ENCODE measurements around the gene RGPD3.
"Not testable (repeated sequence)": the region's sequence is repeated elsewhere in the genome, so short reads cannot be mapped to it uniquely, and the experiment has no call there.

Gene RGPD3

DNA sequence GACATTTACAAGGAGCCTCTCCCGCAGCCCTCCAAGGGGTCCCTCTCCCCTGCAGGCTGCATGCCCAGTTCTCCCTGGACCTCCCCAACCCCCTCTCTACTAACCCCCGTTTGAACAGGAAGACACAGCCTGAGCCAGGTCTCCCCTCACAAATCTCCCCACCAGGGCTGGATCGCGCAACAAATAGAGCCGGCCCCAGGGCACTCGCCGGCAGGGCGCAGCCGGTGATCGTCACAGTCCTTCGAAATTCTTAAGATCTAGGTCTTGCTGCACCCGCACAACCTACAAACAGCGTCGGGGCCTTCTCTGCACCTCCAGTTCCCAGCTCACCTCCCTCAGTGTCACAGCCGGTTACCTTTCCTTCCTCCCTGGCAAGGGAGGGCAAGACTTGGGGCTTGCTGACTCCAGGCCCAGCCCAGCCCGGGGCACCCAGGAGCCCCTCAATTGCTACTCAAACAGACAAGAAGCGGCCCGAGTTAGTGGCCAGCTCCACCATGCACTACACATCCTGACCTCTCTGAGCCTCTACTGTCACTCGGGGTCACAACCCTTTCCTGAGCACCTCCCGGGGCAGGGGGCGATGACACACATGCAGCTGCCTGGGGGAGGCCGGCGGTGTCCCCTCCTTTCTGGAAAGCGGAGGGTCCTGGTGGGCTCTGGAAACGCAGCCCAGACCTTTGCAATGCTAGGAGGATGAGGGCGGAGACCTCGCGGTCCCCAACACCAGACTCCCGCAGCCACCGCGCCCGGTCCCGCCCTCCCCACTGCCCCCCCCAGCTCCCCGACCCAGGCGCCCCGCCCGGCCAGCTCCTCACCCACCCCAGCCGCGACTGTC is 18.6 kb upstream of the RGPD3 start, which contains the start of gene CD8B2:
TSS of gene CD8B2 (plus strand) at position 814 of the 835 bp plus-strand sequence. CDS start 63 bp downstream, outside the sequence.
- not testable (repeated sequence) for DNase-seq

DNA sequence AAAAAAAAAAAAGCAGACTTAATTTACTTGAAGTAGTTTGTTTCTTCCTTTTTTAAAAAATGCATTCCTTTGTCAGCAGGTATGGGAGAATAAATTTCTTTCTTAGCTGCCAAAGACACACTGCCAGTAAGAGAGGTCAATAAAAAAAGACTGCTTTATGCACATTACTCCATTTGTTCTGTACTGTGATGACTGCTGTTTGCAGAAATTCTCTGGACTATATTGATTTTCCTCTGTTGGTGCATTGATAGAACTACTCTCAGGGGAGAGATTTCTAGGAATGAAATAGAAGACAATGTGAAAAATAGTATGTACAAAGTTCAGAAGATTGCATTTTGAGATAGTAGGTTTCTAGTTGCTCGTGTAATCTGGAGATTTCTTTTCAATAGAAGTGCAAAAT is 11.3 kb upstream of the RGPD3 start:
- DNase-seq = not testable (repeated sequence)

DNA sequence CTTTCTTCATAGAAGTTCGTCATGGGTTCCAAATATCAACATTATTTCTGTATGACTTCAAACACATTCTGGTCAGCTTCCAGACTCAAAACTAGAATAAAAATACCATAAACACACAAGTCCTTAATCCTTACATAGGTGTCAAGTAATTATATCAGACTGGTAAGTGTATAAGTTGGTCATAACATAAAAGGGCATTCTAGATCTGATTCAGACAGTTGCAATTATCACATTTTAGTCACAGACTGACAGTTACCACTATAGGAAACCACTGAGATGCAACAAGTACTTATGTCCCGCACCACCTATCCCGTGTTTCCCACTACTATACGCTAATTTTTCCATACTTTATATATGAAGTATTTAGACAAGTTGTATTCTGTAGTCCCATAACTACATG is 9.4 kb upstream of the RGPD3 start:
- DNase-seq = not testable (repeated sequence)

DNA sequence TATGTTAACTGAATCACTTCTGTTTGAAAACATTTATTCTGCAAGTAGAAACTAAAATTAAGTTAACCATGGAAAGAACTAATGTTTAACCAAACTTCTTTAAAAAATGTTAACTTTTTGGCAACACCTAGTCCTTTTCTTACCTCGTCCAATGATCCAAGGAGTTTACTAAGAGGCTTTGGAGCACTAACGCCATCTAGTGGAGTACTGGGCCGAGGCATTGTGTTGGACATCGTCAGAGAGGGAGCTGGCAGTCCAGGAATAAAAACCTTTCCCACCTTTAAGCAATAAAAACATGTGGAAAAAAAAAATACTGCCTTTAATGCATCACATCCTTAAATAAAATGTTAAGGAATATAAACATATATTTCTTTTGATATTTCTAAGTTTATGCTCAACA is 2.4 kb upstream of the RGPD3 start:
- DNase-seq = not testable (repeated sequence)

DNA sequence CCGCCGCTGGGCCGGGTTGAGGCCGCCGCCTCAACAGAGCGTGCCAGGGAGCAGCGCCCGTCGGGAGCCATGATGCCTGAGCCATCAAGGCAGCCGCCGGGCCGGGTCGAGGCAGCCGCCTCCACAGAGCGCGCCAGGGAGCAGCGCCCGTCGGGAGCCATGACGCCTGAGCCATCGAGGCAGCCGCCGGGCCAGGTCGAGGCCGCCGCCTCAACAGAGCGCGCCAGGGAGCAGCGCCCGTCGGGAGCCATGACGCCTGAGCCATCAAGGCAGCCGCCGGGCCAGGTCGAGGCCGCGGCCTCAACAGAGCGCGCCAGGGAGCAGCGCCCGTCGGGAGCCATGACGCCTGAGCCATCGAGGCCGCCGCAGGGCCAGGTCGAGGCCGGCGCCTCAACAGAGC is 697 bp downstream of the RGPD3 start:
- DNase-seq = not testable (repeated sequence)

DNA sequence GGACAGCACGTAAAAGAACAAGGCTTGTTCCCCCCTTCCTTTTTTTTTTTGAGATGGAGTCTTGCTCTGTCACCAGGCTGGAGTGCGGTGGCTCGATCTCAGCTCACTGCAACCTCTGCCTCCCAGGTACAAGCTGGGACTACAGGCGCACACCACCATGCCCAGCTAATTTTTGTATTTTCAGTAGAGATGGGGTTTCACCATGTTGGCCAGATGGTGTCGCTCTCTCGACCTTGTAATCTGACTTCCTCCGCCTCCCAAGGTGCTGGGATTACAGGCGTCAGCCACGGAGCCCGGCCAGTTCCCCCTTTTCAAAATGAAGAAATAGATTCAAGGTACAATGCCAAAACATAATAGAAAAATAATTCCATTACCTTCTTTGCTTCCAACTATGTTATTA is 6.3 kb downstream of the RGPD3 start:
- DNase-seq = not testable (repeated sequence)

DNA sequence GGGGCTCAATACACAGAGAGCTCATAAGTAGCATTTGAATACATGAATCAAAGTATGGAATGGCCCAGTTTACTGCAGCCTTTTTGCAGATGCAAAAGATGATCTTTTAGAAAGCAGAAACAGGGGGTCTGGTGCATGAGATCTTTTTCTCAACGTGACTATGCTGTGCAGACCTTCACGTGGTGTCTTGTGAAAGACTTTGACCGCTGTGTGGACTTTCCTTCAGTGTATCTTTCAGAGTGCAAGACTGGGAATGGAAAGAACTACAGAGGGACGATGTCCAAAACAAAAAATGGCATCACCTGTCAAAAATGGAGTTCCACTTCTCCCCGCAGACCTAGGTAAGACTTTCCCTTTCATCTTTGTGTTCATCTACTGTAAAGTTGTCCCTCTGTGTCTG is 77.5 kb downstream of the RGPD3 start:
- DNase-seq = not testable (repeated sequence)

DNA sequence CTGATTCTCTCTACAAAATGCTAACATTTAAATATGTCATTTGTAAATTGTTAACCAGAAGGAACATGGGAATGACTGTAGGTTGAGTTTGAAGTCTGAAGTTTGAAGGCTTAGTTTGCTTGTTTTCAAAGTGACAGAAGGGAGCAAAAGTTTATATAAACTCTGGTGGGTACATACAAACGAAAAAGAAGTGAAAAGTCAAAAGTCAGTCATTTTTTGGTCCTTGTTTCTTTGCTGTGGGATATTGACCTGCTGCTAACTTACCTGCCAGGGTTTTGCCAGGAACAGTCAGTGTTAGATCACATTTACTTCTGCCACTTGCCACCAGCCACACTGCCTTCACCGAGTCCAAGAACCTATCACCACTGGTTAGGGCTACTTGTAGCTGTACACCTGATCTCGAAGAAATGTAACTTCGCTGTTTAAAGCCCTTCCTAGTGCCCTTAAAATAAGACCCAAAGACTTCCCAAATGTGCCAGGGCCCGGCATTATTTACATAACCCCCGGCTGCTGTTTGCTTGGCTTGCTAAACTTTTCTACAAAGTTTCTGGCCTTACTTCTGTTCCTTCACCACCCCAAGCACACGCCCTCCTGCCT is 79.3 kb downstream of the RGPD3 start:
- DNase-seq = not testable (repeated sequence)

DNA sequence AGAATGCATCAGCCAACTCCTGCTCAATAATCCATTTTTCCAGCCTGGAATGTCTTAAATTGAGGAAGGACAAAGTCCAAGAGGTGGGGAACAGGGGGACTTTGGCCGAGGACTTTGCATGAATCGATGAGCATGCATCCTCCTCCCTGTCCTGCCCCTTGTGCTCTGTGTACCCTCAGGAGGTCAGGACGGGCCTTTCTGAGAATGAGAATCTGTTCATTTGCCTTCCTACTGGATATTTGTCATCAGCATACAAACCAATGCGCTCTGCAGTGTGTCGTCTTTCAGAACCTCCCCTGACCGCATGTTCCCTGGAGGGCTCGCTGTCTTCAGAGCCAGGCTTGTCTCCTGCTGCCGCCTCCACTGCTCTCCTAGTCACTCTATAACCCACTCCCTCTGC is 83.7 kb downstream of the RGPD3 start:
- not testable (repeated sequence) for DNase-seq

DNA sequence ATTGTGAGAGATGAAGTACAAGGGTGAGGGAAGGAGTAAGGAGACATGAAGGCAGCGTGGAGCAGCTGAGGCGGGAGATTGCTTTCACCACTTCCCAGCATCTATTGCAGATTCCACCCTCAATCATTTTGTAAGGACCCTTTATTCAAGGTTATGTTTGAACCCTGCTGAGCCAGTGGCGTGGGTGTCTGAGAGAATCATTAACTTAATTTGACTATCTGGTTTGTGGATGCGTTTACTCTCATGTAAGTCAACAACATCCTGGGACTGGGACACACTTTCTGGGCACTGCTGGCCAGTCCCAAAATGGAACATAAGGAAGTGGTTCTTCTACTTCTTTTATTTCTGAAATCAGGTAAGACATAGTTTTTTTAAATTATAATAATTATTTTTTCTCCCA is 86.3 kb downstream of the RGPD3 start:
- DNase-seq = not testable (repeated sequence)

DNA sequence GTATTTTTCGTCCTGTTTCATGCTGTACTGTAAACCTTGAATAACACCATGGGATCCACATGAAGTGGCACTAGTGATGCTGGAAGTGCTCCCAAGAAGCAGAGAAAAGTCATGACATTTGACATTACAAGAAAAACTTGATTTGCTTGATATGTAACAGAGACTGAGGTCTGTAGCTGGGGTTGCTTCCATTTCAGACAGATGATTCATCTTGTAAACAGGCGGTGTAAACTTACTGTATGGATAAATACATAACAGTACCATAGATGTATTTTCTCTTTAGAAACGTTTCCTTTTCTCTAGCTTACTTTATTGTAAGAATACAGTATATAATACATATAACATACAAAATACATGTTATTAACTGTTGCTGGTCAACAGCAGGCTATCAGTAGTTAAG is 88.6 kb downstream of the RGPD3 start:
- DNase-seq = not testable (repeated sequence)

DNA sequence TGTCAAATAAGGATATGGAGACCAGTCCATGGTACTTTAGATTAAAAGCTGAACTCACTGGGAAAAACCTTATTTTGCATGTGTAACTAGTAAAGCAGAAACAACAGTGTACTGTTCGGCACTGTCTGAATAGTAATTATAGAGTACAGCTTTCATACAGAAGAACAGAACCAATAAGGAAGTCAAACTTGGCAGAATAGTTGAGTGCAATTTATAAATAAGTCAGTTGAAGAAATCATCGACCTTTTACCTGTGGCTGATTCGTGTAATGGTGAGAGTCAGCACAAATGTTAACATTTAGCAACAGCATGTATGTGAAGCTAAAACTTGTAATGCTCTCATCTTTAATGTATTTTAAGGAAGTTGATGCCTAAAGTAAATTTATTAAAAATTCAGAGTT is 99.0 kb downstream of the RGPD3 start:
- not testable (repeated sequence) for DNase-seq

DNA sequence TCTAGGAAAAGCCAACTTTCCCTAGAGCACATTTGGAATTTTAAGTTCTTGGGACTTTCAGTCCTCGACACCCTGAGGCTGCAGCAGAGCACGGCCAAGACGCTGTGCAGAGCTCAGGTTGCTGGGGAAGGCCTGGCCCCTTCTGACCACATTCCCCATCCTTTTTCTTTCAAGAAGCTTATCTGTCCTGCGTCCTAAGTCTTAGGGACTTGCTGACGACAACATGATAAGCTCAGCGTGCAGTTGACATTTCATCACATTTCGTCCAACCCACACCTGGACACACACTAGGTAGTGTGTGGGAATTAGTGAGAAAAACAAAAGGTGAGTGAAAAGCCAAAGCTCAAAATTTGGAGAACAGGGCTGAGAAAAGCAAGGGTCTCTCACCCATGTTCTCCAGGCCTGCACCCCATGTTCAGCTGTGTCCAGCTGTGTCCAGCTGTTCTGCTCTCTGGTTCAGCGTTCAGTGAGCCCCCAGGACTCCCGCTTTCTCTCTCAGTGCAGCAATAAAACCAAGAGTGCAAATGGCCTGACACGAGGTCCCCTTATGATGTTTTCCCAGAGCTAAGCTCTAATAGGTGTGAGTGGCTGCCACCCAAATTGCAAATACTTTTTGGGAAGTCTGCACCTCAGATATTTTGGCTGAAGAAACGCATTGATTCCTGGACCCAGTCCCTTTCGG is 101.9 kb downstream of the RGPD3 start:
- no peak for TF ChIP-seq POLR2A (IDR thresholded peaks at IDR 0.05; ENCODE audit: low read length)
- TF ChIP-seq GATA1 (IDR thresholded peaks at IDR 0.05; ENCODE audit: low read depth, low read length) = no peak
- no peak for DNase-seq

DNA sequence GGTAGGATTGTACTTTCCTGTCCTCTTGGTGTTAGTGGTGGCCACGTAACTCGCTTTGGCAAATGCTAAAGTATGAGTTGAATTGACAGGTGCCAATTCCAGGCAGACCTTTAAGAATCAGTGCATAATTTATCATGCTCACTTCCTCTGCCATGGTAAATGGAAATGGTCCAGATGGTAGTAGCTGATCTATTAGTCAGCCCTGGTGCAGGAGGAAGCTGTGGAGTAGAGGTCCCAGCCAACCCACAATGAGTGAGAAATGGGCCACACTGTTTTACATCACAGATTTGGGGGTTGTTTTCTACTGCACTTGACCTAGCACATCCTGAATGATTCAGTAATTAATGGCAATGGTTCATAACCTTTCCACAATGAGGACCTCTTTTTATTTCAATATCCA is 104.4 kb downstream of the RGPD3 start:
- TF ChIP-seq POLR2A (IDR thresholded peaks at IDR 0.05; ENCODE audit: low read length) (no peak), GATA1 (IDR thresholded peaks at IDR 0.05; ENCODE audit: low read depth, low read length) (no peak)
- no peak for DNase-seq

DNA sequence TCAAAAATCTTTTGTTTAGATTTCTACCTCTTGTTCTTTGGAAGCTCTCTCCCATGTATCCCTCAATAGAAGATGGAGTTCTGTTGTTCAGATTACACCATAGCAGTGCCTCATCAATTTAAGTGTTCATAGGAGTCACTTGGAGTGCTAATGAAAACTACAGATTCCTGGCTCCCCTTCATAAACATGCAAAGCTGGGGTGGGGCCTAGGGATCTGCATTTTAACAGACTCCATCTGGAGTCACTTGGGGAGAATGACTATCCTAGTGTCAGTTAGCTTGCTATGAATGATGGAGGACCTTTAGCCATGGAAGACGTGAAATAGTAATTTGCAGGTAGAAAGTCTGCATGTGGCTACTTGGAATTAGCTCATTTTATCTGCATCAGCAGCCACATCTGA is 105.4 kb downstream of the RGPD3 start:
- DNase-seq = no peak
- no peak for TF ChIP-seq GATA1 (IDR thresholded peaks at IDR 0.05; ENCODE audit: low read depth, low read length)
- no peak for TF ChIP-seq POLR2A (IDR thresholded peaks at IDR 0.05; ENCODE audit: low read length)

DNA sequence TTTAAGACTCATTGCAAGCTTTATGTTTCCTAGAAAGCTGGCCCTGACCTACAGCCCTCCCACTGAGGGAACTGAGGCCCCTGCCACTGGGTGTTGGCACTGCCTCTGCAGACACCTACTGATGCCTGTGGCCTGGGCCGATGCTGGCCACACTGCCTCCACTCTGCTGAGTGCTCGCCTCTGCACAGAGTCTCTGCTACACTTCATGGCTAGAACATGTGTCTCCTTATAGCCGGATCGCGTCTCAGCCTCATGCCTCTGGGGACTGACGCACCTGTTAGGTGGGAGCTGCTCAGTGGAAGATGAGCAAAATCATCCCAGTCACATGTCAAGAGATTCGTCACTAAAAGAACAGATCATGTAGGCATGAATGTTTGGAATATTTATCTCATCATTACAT is 108.7 kb downstream of the RGPD3 start:
- no peak for TF ChIP-seq POLR2A (IDR thresholded peaks at IDR 0.05; ENCODE audit: low read length)
- no peak for TF ChIP-seq GATA1 (IDR thresholded peaks at IDR 0.05; ENCODE audit: low read depth, low read length)

More for the DNA sequence above, 108.7 kb downstream of the RGPD3 start:
- DNase-seq = no peak
